Activated CD4-positive, alpha-beta T cell treated with anti-CD3 and anti-CD28 coated beads, Interleukin-2, amount 50 U/mL, for 24 hours (primary cell): ENCODE data around the gene PPP1R14D.

Experiments
- DNase-seq, 2 donors: peaks; one replicate each; pipeline ENCODE4 v3.0.0-alpha.2; 2020; ENCODE audit warnings: low read depth in 1 of 2, low spot score in 1 of 2

PPP1R14D gene

GRCh38 chr15:40853241-40853890, 24.9 kb upstream of the PPP1R14D start:
- DNase-seq: no peak

GRCh38 chr15:40852529-40852928, 24.0 kb upstream of the PPP1R14D start:
- DNase-seq: no peak

- no peak for DNase-seq
Observed at GRCh38 chr15:40850576-40851112, 22.1 kb upstream of the PPP1R14D start.

- no peak for DNase-seq
Observed at GRCh38 chr15:40847223-40847961, 18.9 kb upstream of the PPP1R14D start.

- no peak for DNase-seq
Observed at GRCh38 chr15:40846841-40847222, 18.3 kb upstream of the PPP1R14D start.

GRCh38 chr15:40845511-40846284, 17.2 kb upstream of the PPP1R14D start:
- no peak for DNase-seq

GRCh38 chr15:40845036-40845435, 16.5 kb upstream of the PPP1R14D start:
- DNase-seq: no peak

- peak; percentile 4 to 17 for DNase-seq
Observed at GRCh38 chr15:40844696-40845030, 16.2 kb upstream of the PPP1R14D start.

GRCh38 chr15:40843885-40844695, 15.6 kb upstream of the PPP1R14D start, which contains the start of gene SPINT1:
TSS of gene SPINT1 (plus strand) at chr15:40844048. CDS start at chr15:40844555, 507 bp downstream.
- DNase-seq: peak; percentile 48 to 53

GRCh38 chr15:40843261-40843884, 14.9 kb upstream of the PPP1R14D start:
- no peak for DNase-seq

GRCh38 chr15:40841741-40842140, 13.2 kb upstream of the PPP1R14D start:
- DNase-seq: no peak

GRCh38 chr15:40838756-40839155, 10.2 kb upstream of the PPP1R14D start:
- no peak for DNase-seq

GRCh38 chr15:40836020-40836419, 7.5 kb upstream of the PPP1R14D start:
- no peak for DNase-seq

GRCh38 chr15:40832903-40833302, 4.4 kb upstream of the PPP1R14D start:
- DNase-seq: no peak

GRCh38 chr15:40831861-40832260, 3.4 kb upstream of the PPP1R14D start:
- no peak for DNase-seq

- no peak for DNase-seq
Observed at GRCh38 chr15:40830884-40831283, 2.4 kb upstream of the PPP1R14D start.

GRCh38 chr15:40829115-40829514, 607 bp upstream of the PPP1R14D start:
- no peak for DNase-seq

GRCh38 chr15:40826423-40827075, 2.0 kb downstream of the PPP1R14D start:
- no peak for DNase-seq

GRCh38 chr15:40825661-40826422, 2.7 kb downstream of the PPP1R14D start:
- no peak for DNase-seq
